ENCODE measurements around the gene MTRFR. TPM values are rescaled to one million over a fixed set of nuclear protein-coding genes. Genes with fewer than 3 reads are reported as not detected.

MTRFR gene
- polyA plus RNA-seq, 6 donors from 2014 or later = 23.7 to 34.2 (median 30.3) TPM

DNA sequence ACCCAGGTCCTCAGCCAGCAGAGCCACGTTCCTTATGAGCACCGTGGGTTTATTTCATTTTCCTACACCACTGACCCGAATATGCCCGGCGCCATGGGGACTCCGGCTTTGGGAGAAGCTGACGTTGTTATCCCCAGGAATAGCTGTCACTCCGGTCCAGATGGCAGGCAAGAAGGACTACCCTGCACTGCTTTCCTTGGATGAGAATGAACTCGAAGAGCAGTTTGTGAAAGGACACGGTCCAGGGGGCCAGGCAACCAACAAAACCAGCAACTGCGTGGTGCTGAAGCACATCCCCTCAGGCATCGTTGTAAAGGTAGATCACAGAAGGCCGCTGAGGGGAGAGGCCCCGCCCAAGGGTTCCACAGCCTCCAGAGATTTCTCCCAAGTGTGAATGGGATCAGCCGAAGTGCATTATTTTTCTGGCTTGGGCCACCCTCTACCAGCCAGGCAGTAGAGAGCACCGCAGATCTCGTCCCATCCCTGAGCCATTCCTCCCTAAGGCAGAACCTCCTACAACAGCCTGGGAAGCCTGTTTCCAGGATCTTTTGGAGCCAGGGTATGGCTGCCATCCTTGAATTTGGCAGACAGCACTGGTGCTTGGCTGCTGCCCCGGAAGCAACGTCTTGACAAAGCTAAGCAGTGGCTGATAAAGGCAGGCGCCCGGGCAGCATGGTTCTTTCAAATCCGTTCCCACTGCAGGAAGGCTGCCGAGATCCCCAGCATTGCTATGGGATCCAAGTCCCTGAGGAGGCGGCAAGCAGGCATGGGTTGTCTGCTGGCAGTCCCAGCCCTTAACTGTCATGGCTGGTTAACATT lies 20.6 kb downstream of the MTRFR start:
- no peaks in the 10 kb centered on the region for H3K9me3 Mint-ChIP-seq
- no peaks in the 10 kb centered on the region for H3K27me3 Mint-ChIP-seq
- DNase-seq = no peak
- ATAC-seq (ENCODE audit: low read depth in 2 of 2) = no peak
- peaks cover 22 to 31% (median 27%) of the 10 kb centered on the region in 3 donors for H3K4me1 Mint-ChIP-seq
- peaks cover 8 to 10% of the 10 kb centered on the region in 2 donors for H3K36me3 Mint-ChIP-seq
- no peak overlapping the region for H3K27ac Mint-ChIP-seq
- H3K4me3 Mint-ChIP-seq = peak overlapping the region in 1 of 8 donors; percentile 15

DNA sequence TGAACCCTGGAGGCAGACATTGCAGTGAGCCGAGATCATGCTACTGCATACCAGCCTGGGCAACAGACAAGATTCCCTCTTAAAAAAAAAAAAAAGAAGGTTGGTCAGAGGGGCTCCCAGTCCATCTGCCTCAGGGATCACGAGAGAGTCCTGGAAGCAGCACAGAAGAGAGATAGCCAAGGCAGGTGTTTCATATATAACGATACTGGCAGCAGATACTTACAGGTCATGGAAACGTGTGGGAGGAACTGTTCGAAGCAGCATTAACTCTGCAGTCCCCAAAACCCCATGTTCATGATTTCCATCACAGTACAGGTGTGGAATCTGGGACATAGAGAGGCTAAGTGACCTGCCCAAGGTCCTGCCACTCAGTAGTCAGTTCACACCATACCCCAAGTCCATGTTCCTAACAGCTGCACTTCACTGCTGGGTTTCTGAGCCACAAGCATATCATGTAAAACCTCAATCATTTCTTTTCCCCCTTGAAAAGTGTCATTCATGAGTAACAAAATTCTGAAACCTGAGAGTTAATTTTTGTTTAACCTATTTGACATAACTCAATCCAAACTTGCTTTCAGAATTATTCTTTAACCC lies 21.7 kb downstream of the MTRFR start:
- peaks cover 8% of the 10 kb centered on the region in 2 donors for H3K36me3 Mint-ChIP-seq
- no peak overlapping the region for H3K27ac Mint-ChIP-seq
- peaks cover 19 to 29% (median 22%) of the 10 kb centered on the region in 3 donors for H3K4me1 Mint-ChIP-seq
- ATAC-seq (ENCODE audit: low read depth in 2 of 2) (no peak), DNase-seq (no peak)
- no peak overlapping the region for H3K4me3 Mint-ChIP-seq
- H3K9me3 Mint-ChIP-seq = no peaks in the 10 kb centered on the region
- H3K27me3 Mint-ChIP-seq = no peaks in the 10 kb centered on the region

DNA sequence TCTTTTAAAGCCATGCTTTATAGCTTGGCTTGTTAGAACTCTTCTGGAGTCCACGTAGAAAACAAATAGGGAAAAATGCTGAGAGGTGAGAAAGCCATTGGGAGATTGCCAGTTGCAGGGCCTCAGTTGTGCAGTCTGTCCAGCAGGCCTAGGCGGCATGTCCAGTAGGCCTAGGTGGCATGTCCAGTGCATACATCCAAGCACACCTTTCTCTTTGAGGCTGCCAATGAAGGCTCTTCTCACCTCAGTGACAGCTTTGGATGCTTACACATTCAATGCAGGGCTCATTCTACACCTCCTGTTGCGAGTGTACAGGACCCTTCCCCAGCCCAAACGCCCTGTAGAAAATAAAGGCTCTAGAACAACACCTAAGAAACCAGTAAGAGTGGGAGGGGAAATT lies 25.4 kb downstream of the MTRFR start:
- Mint-ChIP-seq H3K27ac (no peak overlapping the region), H3K27me3 (no peaks in the 10 kb centered on the region), H3K36me3 (peaks cover 4 to 8% of the 10 kb centered on the region in 2 donors), H3K9me3 (no peaks in the 10 kb centered on the region), H3K4me1 (peaks cover 0 to 6% (median 1%) of the 10 kb centered on the region in 3 donors), H3K4me3 (no peak overlapping the region)
- ATAC-seq (ENCODE audit: low read depth in 2 of 2) (no peak), DNase-seq (no peak)

DNA sequence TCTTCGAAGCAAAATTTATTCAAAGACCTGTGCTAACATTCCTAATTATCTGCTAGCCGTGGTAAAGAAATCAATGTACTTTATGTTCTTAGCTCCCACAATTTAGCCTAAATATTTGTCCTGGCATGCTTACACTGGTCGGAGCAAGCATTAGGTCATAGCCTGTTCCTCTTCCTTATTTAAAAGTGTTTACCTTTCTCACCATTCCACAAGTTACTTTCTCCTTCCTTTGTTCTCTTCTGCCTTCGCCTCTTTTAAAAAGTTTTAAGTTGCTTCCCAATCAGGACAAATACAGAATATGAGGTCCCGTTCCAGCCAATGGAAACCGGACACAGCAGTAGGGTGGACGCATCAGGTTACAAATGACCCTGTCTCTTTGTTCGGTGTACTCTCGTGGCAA lies 26.8 kb downstream of the MTRFR start:
- no peak for ATAC-seq (ENCODE audit: low read depth in 2 of 2)
- H3K27me3 Mint-ChIP-seq = no peaks in the 10 kb centered on the region
- H3K36me3 Mint-ChIP-seq = peaks cover 4 to 8% of the 10 kb centered on the region in 2 donors
- no peak for DNase-seq
- H3K27ac Mint-ChIP-seq = no peak overlapping the region
- H3K4me3 Mint-ChIP-seq = no peak overlapping the region
- H3K9me3 Mint-ChIP-seq = no peaks in the 10 kb centered on the region
- peaks cover 0 to 4% (median 0%) of the 10 kb centered on the region in 3 donors for H3K4me1 Mint-ChIP-seq

DNA sequence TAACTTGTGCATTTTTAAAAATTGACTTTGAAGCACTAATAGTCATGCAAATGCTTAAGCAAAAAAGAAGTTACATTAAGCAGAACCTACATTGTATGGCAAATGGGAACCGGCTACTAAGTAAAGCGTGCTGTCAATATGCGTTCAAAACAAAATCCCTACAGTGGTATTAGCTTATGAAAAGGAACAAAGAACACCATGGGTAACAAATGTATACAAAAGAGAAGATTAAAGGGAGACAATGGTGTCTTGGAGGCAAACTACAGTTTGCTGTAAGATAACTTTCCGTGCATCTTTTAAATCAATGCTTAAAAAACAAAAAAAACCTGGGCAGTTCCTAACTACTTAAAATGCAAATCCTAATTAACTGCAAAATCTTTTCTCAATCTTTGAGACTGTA lies 28.0 kb downstream of the MTRFR start:
- ATAC-seq (ENCODE audit: low read depth in 2 of 2) = no peak
- H3K36me3 Mint-ChIP-seq = peaks cover 4 to 8% of the 10 kb centered on the region in 2 donors
- no peaks in the 10 kb centered on the region for H3K27me3 Mint-ChIP-seq
- peaks cover 0 to 4% (median 0%) of the 10 kb centered on the region in 3 donors for H3K4me1 Mint-ChIP-seq
- H3K4me3 Mint-ChIP-seq = no peak overlapping the region
- H3K27ac Mint-ChIP-seq = no peak overlapping the region
- DNase-seq = no peak
- no peaks in the 10 kb centered on the region for H3K9me3 Mint-ChIP-seq

DNA sequence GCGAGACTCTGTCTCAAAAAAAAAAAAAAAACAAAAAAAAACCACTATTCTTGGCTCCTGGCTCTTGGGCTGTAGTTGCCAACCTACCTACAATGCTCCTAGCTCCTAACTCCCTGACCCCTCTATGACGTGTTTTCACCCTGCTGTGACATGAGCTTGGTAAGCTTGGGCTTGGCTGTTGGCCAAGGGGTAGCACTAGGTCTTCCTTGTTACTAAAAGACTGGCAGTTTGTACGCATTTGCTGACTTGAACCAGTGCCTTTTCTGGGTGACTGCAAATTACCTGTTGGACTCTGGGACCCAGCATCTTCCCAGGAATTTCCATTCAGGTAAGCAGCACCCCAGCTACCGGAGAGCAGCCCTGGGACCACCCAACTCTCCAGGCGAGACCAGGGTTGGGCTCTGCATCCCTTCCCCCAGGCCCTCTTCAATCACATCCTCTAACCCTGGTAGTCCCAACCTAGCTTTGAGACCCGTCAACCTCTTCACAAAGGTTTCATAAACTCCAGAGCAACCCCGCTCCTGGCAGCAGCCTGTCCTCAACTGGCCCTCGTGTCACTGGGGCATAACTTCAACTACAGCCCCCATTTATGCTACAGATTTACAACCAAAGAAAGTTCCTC lies 30.1 kb downstream of the MTRFR start:
- peak overlapping the region in 2 of 6 donors; percentile 21 to 88 for H3K27ac Mint-ChIP-seq
- H3K36me3 Mint-ChIP-seq = no peaks in the 10 kb centered on the region

DNA sequence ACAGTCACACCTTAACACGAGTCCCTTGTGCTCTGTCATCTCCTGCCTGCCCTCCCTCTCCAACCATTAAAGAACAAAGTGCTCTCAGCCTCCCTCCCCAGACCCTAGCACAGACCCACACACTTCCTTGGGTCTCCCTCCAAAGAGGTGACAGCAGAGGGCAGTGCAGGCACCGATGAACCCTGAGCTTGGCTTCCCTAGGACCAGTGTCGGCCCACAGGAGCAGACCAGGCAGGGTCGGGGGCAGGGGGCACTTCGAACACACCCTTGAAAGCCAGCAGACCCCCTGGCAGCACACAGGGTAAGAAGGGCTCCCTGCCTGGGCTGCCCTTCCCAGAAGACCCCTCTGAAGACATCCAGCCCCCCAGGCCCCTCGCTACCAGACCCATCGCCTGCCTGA lies 31.4 kb downstream of the MTRFR start:
- DNase-seq = no peak
- H3K9me3 Mint-ChIP-seq = no peaks in the 10 kb centered on the region
- peak overlapping the region in 1 of 6 donors; percentile 27 for H3K27ac Mint-ChIP-seq
- no peak overlapping the region for H3K4me3 Mint-ChIP-seq
- H3K4me1 Mint-ChIP-seq = peaks cover 21 to 23% (median 23%) of the 10 kb centered on the region in 3 donors
- ATAC-seq (ENCODE audit: low read depth in 2 of 2) = peak in 1 of 2 donors; percentile 27
- no peaks in the 10 kb centered on the region for H3K27me3 Mint-ChIP-seq
- H3K36me3 Mint-ChIP-seq = no peaks in the 10 kb centered on the region

More for the DNA sequence above, 30.1 kb downstream of the MTRFR start:
- DNase-seq (no peak), ATAC-seq (ENCODE audit: low read depth in 2 of 2) (no peak)
- Mint-ChIP-seq H3K4me1 (peaks cover 7 to 11% (median 10%) of the 10 kb centered on the region in 3 donors), H3K27me3 (no peaks in the 10 kb centered on the region), H3K4me3 (no peak overlapping the region), H3K9me3 (no peaks in the 10 kb centered on the region)

DNA sequence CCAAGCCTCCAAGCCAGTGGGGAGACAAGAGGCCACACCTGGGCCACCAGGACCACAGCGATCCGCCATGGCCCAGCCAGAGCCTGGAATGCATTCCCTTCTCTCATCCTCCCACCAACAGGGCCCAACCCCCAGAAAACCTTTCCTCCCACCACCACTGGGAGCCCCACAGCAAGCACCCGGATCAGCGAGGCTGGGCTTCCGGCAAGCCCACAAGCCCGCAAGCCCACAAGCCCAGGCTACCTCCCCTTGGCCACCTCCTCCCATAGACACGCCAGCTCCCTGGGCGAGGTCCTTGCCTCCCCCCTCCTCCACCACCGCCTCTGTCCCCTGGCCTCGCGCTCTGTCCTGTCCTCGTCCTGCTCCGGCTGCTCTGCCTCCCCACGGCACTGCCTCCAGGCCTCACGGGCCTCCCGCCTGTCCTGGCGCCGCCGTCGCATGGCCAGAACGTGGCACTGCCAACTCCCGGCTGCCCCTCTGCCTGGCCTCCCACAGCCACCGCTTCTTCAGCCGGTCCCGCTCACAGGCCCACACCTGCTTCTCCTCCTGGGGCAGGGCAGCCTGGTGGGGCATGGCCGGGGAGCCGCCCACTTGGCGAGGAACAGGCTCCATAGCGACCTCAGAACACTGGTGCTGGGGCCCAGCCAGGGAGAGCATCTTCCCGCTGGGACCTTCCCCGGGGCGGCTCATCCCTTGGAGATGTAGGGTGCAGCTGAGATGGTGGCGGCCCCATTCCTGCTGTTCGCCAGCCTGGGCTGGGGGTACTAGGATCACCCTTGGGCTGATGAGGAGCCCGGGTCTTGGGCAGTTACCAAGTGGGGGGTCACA lies 32.8 kb downstream of the MTRFR start:
- DNase-seq (no peak), ATAC-seq (ENCODE audit: low read depth in 2 of 2) (no peak)
- Mint-ChIP-seq H3K27ac (no peak overlapping the region), H3K4me3 (no peak overlapping the region), H3K36me3 (no peaks in the 10 kb centered on the region), H3K9me3 (no peaks in the 10 kb centered on the region), H3K4me1 (peaks cover 25 to 31% (median 30%) of the 10 kb centered on the region in 3 donors), H3K27me3 (no peaks in the 10 kb centered on the region)

DNA sequence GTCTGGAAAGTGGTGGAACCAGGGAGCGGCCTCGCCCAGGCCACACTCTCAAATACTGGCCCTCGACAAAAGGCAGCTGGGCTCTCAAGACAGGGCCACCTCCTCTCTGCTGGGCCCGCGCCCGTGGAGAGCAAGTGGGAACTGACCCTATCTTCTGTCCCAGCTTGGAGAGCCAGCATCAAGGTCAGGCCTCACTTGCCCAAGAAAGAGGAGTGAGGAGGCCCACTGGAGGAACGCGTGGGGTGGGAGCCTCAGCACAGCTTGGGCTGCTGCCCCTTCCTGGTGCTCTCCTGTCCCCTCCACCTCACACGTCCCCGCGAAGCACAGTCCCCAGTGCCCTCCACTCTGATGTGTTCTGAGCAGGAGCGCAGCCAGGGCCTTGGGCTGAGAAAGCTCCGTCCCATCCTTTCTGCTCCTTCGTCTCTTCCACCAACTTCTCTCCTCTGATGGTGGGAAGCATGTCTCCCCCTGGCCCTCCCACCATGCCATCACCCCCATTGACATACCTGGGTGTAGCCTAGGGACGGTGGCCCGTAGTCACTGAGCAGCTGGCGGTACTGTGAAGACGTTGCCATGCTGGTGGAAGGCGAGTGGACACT lies 33.5 kb downstream of the MTRFR start:
- H3K27me3 Mint-ChIP-seq = no peaks in the 10 kb centered on the region
- H3K36me3 Mint-ChIP-seq = no peaks in the 10 kb centered on the region
- ATAC-seq (ENCODE audit: low read depth in 2 of 2) (no peak), DNase-seq (no peak)
- H3K4me3 Mint-ChIP-seq = peak overlapping the region in 1 of 8 donors; percentile 59
- H3K27ac Mint-ChIP-seq = peak overlapping the region in 2 of 6 donors; percentile 47 to 56
- peaks cover 25 to 31% (median 30%) of the 10 kb centered on the region in 3 donors for H3K4me1 Mint-ChIP-seq
- no peaks in the 10 kb centered on the region for H3K9me3 Mint-ChIP-seq

DNA sequence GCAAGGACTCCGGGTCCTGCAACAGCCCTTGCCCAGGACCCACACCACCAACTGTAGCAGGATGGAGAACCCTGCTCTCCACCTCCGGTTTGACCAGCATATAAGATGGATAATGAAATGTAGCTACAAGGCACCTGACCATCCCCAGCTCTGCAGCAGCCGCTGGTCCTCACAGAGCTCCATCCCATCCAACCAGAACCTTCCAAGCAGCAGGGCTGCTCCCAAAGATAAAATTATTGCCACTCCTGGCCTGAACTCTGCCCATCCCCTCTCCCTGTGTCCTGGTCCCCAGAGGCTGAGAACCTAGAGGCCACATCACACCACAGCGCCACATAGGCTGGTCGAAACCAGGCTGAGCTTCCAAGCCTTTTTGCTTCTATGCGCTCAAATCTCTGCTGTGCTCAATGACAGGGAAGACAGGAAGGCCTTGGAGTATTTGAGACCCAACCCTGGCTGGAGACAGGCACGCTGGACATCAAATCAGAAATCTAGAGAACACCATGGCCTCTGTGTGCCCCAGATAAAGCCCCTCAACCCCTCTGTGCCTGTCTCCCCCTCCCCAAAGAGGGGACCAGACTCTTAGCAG lies 34.2 kb downstream of the MTRFR start:
- Mint-ChIP-seq H3K4me1 (peaks cover 25 to 34% (median 30%) of the 10 kb centered on the region in 3 donors), H3K36me3 (no peaks in the 10 kb centered on the region), H3K27ac (peak overlapping the region in 4 of 6 donors; percentile 75 to 90 (median 83)), H3K9me3 (no peaks in the 10 kb centered on the region), H3K4me3 (peak overlapping the region in 6 of 8 donors; percentile 59 to 86 (median 84)), H3K27me3 (no peaks in the 10 kb centered on the region)
- ATAC-seq (ENCODE audit: low read depth in 2 of 2) = no peak
- no peak for DNase-seq

DNA sequence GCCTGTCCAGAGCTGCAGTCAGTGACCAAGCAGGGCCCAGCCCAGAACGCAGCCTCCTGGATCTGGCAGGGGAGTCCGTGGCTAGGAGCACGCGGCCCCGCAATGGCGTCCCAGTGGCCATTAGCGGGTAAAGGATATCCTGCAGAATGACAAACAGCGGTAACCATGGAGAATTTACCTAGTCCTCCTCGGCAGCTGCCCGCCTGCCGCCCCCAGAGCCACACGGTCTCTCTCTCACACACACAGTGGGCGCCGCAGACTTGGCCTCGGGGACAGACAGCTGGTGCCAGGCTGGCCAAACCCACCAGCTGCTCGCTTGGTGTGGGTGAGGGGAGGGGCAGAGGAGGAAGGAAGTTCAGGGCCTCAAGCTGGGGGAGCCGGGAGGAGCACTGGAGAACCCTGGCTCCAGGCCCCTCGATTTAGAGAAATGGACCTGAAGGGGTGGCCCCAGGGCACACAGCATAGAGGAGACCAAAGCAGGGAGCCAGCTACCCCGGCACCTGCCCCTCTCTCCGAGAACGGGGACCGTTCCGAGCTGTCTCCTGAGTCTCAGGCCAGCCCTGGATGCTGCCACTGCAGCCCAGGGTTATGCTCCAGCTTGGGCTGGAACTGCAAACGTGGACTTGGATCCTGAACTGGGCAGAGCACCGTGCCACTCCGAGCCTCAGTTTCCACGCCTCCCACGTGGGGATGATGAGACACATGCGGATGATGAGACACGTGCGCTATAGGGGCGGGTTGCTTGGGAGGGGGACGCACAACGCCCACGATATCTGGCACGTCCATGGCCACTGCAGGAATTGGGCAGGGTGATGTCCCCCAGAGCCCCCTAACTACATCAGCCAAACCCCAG lies 35.0 kb downstream of the MTRFR start:
- DNase-seq (peak; percentile 15), ATAC-seq (ENCODE audit: low read depth in 2 of 2) (no peak)
- Mint-ChIP-seq H3K36me3 (no peaks in the 10 kb centered on the region), H3K4me1 (peaks cover 25 to 38% (median 30%) of the 10 kb centered on the region in 3 donors), H3K27ac (peak overlapping the region in 3 of 6 donors; percentile 75 to 86 (median 75)), H3K9me3 (no peaks in the 10 kb centered on the region), H3K4me3 (peak overlapping the region; percentile 77 to 87 (median 84)), H3K27me3 (no peaks in the 10 kb centered on the region)

DNA sequence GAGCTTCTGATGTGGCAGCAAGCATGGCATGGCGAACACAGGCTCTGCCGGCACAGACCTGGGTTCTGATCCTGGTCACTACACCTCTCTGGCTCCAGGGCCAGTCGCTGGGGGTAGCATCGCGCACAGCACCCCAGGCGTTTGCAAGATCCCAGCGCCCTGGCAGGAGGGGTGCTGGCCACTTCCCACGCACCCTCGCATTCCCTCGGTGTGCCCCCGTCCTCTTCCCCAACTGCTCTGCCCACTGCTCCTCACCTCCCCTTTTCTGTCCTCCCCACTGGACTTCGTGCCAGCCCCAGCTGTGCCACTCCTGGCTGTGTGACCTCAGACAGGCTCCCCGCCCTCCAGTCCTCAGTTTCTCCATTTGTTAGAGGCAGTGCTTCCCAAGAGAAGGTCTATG lies 35.6 kb downstream of the MTRFR start:
- Mint-ChIP-seq H3K36me3 (no peaks in the 10 kb centered on the region), H3K4me1 (peaks cover 25 to 38% (median 30%) of the 10 kb centered on the region in 3 donors), H3K27me3 (no peaks in the 10 kb centered on the region), H3K4me3 (peak overlapping the region; percentile 77 to 92 (median 86)), H3K27ac (peak overlapping the region in 1 of 6 donors; percentile 59), H3K9me3 (no peaks in the 10 kb centered on the region)
- ATAC-seq (ENCODE audit: low read depth in 2 of 2) = no peak
- no peak for DNase-seq
